Measurements from ENCODE around the gene BMI1. TPM values are rescaled to one million over a fixed set of nuclear protein-coding genes. Genes with fewer than 3 reads are reported as not detected.

BMI1 gene
- total RNA-seq, 1 donor from 2014 or later, result 50.1 TPM

DNA sequence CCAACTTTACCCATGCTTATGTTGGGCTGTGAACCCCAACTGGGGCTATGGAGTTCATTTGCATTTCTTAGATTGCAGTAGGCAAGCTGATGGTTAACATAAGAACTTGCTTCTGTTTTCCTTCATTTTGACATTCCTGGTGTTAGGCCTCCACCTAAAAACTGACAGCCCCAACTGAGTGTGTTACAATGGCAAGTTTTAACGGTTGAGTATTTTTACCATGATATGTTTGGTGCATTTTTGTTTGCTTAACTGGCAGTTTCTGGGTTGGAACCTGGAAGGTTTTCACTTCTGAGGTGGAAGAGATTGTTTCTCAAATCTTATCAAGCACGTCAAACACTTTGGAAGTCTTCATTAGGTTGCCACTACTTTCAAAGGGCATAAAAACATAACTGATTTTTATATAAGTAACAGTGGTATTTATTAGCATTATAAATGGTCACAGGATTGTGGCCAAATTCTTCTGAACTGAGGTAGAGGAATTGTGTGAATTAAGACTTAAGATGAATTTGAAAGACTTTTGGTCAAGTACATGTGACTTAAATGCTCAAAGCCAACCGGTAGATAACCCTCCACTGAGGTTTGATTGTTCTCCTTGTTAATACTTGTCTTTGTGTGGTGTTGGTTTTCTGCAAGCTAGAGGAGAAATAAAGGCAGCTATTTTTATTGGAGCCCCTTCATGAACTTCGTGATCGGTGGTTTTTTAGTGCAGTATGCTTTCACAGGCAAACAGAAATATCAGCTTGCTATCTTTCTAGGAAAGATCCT is 2.8 kb downstream of the BMI1 start:
- DNase-seq (ENCODE audit: low spot score in 2 of 2), result no peak
- H3K27ac ChIP-seq, result no peak overlapping the region
- TF ChIP-seq, protein P1, sequence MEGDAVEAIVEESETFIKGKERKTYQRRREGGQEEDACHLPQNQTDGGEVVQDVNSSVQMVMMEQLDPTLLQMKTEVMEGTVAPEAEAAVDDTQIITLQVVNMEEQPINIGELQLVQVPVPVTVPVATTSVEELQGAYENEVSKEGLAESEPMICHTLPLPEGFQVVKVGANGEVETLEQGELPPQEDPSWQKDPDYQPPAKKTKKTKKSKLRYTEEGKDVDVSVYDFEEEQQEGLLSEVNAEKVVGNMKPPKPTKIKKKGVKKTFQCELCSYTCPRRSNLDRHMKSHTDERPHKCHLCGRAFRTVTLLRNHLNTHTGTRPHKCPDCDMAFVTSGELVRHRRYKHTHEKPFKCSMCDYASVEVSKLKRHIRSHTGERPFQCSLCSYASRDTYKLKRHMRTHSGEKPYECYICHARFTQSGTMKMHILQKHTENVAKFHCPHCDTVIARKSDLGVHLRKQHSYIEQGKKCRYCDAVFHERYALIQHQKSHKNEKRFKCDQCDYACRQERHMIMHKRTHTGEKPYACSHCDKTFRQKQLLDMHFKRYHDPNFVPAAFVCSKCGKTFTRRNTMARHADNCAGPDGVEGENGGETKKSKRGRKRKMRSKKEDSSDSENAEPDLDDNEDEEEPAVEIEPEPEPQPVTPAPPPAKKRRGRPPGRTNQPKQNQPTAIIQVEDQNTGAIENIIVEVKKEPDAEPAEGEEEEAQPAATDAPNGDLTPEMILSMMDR (IDR thresholded peaks at IDR 0.05), result no peak
- peaks cover 7 to 12% of the 10 kb centered on the region in 2 donors for H3K36me3 ChIP-seq
- peaks cover 8 to 26% of the 10 kb centered on the region in 2 donors for H3K4me1 ChIP-seq
- no peaks in the 10 kb centered on the region for H3K27me3 ChIP-seq
- no peaks in the 10 kb centered on the region for H3K9me3 ChIP-seq
- H3K4me3 ChIP-seq, result peak overlapping the region; percentile 26 to 96
- intact Hi-C loops (cut with DNase I), result loop anchor here (5.0 to 10.0 kb wide), 4 partner anchors 744 to 1114 kb away; partner anchors contain the start of genes MSRB2, OTUD1 and SKIDA1

GRCh38 chr10:22324413-22324812 is 3.5 kb downstream of the BMI1 start:
- peak overlapping the region; percentile 46 to 85 for H3K4me3 ChIP-seq

DNA sequence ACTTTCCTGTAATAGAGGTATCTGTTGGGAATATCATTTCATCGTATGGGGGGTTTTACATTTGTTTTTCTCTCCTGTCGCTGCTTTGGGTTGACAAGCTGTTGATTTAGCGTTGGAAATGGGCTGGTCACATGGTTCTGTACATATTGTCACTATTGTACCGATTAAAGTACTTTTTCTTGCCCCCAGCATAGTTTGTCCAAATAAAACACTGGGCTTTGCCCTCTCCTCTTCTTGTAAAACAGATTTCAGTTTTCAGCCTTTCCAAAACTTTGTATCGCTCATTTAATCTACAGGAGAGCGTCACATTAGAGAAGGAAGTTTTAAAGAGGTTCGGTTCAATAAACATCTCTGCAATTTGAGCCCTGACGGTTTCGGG is 4.0 kb downstream of the BMI1 start:
- peak overlapping the region in 1 of 2 donors; percentile 73 for H3K27ac ChIP-seq
- H3K36me3 ChIP-seq, result peaks cover 16 to 24% of the 10 kb centered on the region in 2 donors
- intact Hi-C loops (cut with DNase I), result loop anchor here (1.0 to 10.0 kb wide), 5 partner anchors 10 to 1112 kb away; partner anchors contain the start of genes MSRB2, OTUD1 and SKIDA1

More at GRCh38 chr10:22324413-22324812, 3.5 kb downstream of the BMI1 start:
- Histone ChIP-seq H3K4me1 (peaks cover 8 to 26% of the 10 kb centered on the region in 2 donors), H3K36me3 (peaks cover 13 to 19% of the 10 kb centered on the region in 2 donors), H3K27ac (peak overlapping the region in 1 of 2 donors; percentile 73), H3K9me3 (no peaks in the 10 kb centered on the region), H3K27me3 (no peaks in the 10 kb centered on the region)
- TF ChIP-seq, protein P1 (IDR thresholded peaks at IDR 0.05), result no peak
- intact Hi-C loops (cut with DNase I), result loop anchor here (5.0 to 10.0 kb wide), 4 partner anchors 743 to 1113 kb away; partner anchors contain the start of genes MSRB2, OTUD1 and SKIDA1
- no peak for DNase-seq (ENCODE audit: low spot score in 2 of 2)

GRCh38 chr10:22325272-22326144 is 4.6 kb downstream of the BMI1 start:
- intact Hi-C loops (cut with DNase I), result loop anchor here (1.0 to 10.0 kb wide), 2 partner anchors 10 to 769 kb away; partner anchors contain the start of gene MSRB2
- TF ChIP-seq, protein P1 (IDR thresholded peaks at IDR 0.05), result no peak
- peaks cover 8 to 19% of the 10 kb centered on the region in 2 donors for H3K4me1 ChIP-seq
- H3K4me3 ChIP-seq, result peak overlapping the region; percentile 46 to 85
- H3K9me3 ChIP-seq, result no peaks in the 10 kb centered on the region
- peak in 1 of 2 donors; percentile 89 for DNase-seq (ENCODE audit: low spot score in 2 of 2)
- H3K27ac ChIP-seq, result peak overlapping the region; percentile 73 to 75
- peaks cover 19 to 27% of the 10 kb centered on the region in 2 donors for H3K36me3 ChIP-seq
- H3K27me3 ChIP-seq, result no peaks in the 10 kb centered on the region

More for the DNA sequence above, 4.0 kb downstream of the BMI1 start:
- Histone ChIP-seq H3K9me3 (no peaks in the 10 kb centered on the region), H3K4me3 (peak overlapping the region; percentile 46 to 85), H3K27me3 (no peaks in the 10 kb centered on the region), H3K4me1 (peaks cover 8 to 21% of the 10 kb centered on the region in 2 donors)
- TF ChIP-seq, protein P1 (IDR thresholded peaks at IDR 0.05), result no peak
- no peak for DNase-seq (ENCODE audit: low spot score in 2 of 2)

DNA sequence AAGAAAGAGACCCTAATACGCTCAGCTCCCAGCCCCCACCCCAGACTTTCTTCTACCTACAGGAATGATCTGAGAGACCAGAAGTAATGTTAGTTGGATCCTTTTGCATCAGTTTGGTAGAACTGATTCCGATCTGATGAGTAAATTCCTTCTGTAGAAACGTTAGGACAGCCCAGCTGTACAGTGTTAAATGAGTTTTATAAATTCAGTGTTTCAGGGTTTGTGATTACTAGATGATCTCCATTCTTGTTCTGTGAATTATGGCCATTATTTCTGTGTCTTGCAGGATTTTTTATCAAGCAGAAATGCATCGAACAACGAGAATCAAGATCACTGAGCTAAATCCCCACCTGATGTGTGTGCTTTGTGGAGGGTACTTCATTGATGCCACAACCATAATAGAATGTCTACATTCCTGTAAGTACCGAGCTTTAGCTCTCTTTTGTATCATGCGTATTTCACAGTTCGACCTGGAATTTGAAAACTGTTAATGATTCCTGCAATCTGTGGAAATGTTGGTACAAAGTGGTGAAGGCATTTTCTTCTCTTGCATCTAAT is 5.3 kb downstream of the BMI1 start:
- no peaks in the 10 kb centered on the region for H3K9me3 ChIP-seq
- TF ChIP-seq, protein P1 (IDR thresholded peaks at IDR 0.05), result no peak
- peak overlapping the region; percentile 46 to 85 for H3K4me3 ChIP-seq
- DNase-seq (ENCODE audit: low spot score in 2 of 2), result no peak
- intact Hi-C loops (cut with DNase I), result loop anchor here (10.0 kb wide), 1 partner anchor 769 kb away; the partner anchor contains the start of gene MSRB2
- H3K36me3 ChIP-seq, result peaks cover 19 to 27% of the 10 kb centered on the region in 2 donors
- peaks cover 8 to 19% of the 10 kb centered on the region in 2 donors for H3K4me1 ChIP-seq
- H3K27me3 ChIP-seq, result no peaks in the 10 kb centered on the region
- H3K27ac ChIP-seq, result peak overlapping the region; percentile 73 to 75

Measured in ascending aorta (tissue), 2 donors.